Measurements from ENCODE around the gene LAMP5.

LAMP5 gene

GRCh38 chr20:9515741-9516233 lies 1.4 kb downstream of the LAMP5 start:
- H3F3A ChIP-seq (ENCODE audit: insufficient read depth) = no peaks in the 10 kb centered on the region
- H4K20me1 ChIP-seq (ENCODE audit: low read depth, low read length) = no peaks in the 10 kb centered on the region
- H2AFZ ChIP-seq (ENCODE audit: low read depth, low read length, severe bottlenecking) = no peak overlapping the region
- H3K9ac ChIP-seq (ENCODE audit: low read length) = no peak overlapping the region
- H3K9me3 ChIP-seq (ENCODE audit: insufficient read depth, low read length) = no peaks in the 10 kb centered on the region
- no peaks in the 10 kb centered on the region for H3K27me3 ChIP-seq (ENCODE audit: low read length)
- no peaks in the 10 kb centered on the region for H3K79me2 ChIP-seq (ENCODE audit: insufficient read depth, low read length)
- no peak overlapping the region for H3K4me2 ChIP-seq (ENCODE audit: low read depth, low read length, poor library complexity, severe bottlenecking)
- no peaks in the 10 kb centered on the region for H3K36me3 ChIP-seq (ENCODE audit: low read length)
- no peaks in the 10 kb centered on the region for H3K9me2 ChIP-seq (replicated peaks; ENCODE audit: insufficient read depth, low read length)
- TF ChIP-seq EZH2phosphoT487 (conservative IDR thresholded peaks at IDR 0.05; ENCODE audit: low read length) = no peak
- no peak for TF ChIP-seq CTCF (IDR thresholded peaks at IDR 0.05; ENCODE audit: insufficient read depth, low read length, poor library complexity, severe bottlenecking)
- H3K27ac ChIP-seq (ENCODE audit: low read depth, low read length) = no peak overlapping the region
- H3K4me3 ChIP-seq (ENCODE audit: insufficient read depth, low read length, poor library complexity, severe bottlenecking) = no peak overlapping the region

DNA sequence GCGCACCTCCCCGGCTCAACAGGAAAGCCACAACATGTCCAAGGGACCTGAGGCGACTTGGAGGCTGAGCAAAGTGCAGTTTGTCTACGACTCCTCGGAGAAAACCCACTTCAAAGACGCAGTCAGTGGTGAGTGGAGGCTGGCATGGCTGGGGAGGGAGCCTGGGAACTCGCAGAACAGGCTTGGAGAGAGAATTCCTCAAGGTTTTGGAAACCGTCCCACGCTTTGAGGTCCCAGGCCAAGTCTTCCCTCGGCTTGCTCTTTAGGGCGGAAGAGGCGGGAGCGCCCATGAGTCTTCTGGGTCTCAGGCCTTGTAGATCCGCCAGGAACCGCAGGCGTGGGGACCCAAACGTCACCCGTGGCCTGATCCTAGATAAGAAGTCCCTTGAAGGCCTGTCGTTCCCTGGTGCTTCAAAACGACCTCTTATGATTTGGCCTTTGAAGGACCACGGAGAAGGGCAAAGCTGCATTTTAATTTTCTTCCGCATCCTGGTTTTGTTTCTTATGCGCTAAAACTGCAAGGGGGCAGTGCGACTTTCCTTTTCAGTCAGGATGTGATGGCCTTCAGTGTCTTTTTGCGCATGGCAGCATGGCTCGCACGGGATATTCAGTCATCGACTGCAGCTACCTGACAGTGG lies 2.0 kb downstream of the LAMP5 start:
- Histone ChIP-seq H3K36me3 (ENCODE audit: low read length) (no peaks in the 10 kb centered on the region), H3K9ac (ENCODE audit: low read length) (no peak overlapping the region), H3F3A (ENCODE audit: insufficient read depth) (no peaks in the 10 kb centered on the region), H3K9me3 (ENCODE audit: insufficient read depth, low read length) (no peaks in the 10 kb centered on the region), H3K27me3 (ENCODE audit: low read length) (no peaks in the 10 kb centered on the region), H2AFZ (ENCODE audit: low read depth, low read length, severe bottlenecking) (no peak overlapping the region), H3K4me2 (ENCODE audit: low read depth, low read length, poor library complexity, severe bottlenecking) (no peak overlapping the region), H4K20me1 (ENCODE audit: low read depth, low read length) (no peaks in the 10 kb centered on the region), H3K9me2 (replicated peaks; ENCODE audit: insufficient read depth, low read length) (no peaks in the 10 kb centered on the region), H3K27ac (ENCODE audit: low read depth, low read length) (no peak overlapping the region), H3K4me3 (ENCODE audit: insufficient read depth, low read length, poor library complexity, severe bottlenecking) (no peak overlapping the region), H3K79me2 (ENCODE audit: insufficient read depth, low read length) (no peaks in the 10 kb centered on the region)
- TF ChIP-seq EZH2phosphoT487 (conservative IDR thresholded peaks at IDR 0.05; ENCODE audit: low read length) (no peak), CTCF (IDR thresholded peaks at IDR 0.05; ENCODE audit: insufficient read depth, low read length, poor library complexity, severe bottlenecking) (no peak)

GRCh38 chr20:9517297-9518162 lies 3.1 kb downstream of the LAMP5 start:
- Histone ChIP-seq H3K9me3 (ENCODE audit: insufficient read depth, low read length) (no peaks in the 10 kb centered on the region), H3K79me2 (ENCODE audit: insufficient read depth, low read length) (no peaks in the 10 kb centered on the region), H3K27me3 (ENCODE audit: low read length) (no peaks in the 10 kb centered on the region), H3K27ac (ENCODE audit: low read depth, low read length) (no peak overlapping the region), H3K9me2 (replicated peaks; ENCODE audit: insufficient read depth, low read length) (no peaks in the 10 kb centered on the region), H2AFZ (ENCODE audit: low read depth, low read length, severe bottlenecking) (no peak overlapping the region), H4K20me1 (ENCODE audit: low read depth, low read length) (no peaks in the 10 kb centered on the region), H3K9ac (ENCODE audit: low read length) (no peak overlapping the region), H3F3A (ENCODE audit: insufficient read depth) (no peaks in the 10 kb centered on the region), H3K36me3 (ENCODE audit: low read length) (no peaks in the 10 kb centered on the region), H3K4me2 (ENCODE audit: low read depth, low read length, poor library complexity, severe bottlenecking) (no peak overlapping the region), H3K4me3 (ENCODE audit: insufficient read depth, low read length, poor library complexity, severe bottlenecking) (no peak overlapping the region)
- TF ChIP-seq EZH2phosphoT487 (conservative IDR thresholded peaks at IDR 0.05; ENCODE audit: low read length) (no peak), CTCF (IDR thresholded peaks at IDR 0.05; ENCODE audit: insufficient read depth, low read length, poor library complexity, severe bottlenecking) (no peak)

Measured in SU-DHL-6 (cell line).